Mucosa of gallbladder (tissue), 1 donor: Measurements from ENCODE around the gene ULK4. TPM values are rescaled to one million over a fixed set of nuclear protein-coding genes. Genes with fewer than 3 reads are reported as not detected.
"Not testable (repeated sequence)": the region's sequence is repeated elsewhere in the genome, so short reads cannot be mapped to it uniquely, and the experiment has no call there.

Experiments used
- DNase-seq: peaks from one replicate; pipeline ENCODE4 v3.0.0-alpha.2; 2020; ENCODE audit warnings: low spot score
- total RNA-seq: library from RNA; stranded (reverse); gene quantifications from one replicate; pipeline ENCODE4 v1.2.1, GENCODE V29; 2021
- donor health status: DM: no; HTN: no; CAD: no.

The ULK4 gene
- total RNA-seq, 1 donor from 2014 or later: 9.8 TPM

DNA sequence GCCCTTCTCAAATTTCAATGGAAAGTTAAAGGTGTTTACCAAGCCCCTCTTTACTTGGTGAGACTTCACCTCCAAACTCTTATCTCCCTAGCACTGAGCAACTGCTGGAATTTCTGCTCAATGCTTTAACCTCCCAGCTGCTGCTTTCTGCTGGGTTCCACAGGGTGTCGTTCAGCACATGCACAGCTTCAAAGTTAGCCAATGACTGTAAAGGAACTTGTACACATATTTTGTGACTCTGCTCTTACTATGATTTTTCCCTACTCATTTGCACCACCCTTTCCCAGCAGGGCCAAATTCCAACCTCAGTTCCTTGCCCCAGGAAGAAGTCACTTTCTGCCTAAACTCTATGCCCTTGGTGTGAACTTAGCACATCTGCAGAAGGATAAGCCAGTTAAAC is 89.7 kb downstream of the ULK4 start:
- DNase-seq: no peak

DNA sequence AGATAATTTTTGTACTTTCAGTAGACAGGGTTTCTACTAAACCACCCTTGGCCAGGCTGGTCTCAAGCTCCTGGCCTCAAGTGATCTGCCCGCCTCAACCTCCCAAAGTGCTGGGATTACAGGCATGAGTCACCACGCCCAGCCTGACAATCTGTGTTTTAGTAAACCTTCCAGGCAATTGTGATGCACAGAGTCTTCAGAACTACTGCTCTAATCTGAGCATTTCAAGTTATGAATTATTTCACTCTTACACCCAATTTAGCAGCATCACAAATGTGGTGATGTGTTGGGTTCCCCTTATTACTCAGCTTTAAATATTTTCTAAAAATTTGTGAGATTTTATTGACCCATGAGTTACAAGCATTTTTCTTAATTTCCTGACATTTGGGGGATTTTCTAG is 94.4 kb downstream of the ULK4 start:
- DNase-seq: no peak

DNA sequence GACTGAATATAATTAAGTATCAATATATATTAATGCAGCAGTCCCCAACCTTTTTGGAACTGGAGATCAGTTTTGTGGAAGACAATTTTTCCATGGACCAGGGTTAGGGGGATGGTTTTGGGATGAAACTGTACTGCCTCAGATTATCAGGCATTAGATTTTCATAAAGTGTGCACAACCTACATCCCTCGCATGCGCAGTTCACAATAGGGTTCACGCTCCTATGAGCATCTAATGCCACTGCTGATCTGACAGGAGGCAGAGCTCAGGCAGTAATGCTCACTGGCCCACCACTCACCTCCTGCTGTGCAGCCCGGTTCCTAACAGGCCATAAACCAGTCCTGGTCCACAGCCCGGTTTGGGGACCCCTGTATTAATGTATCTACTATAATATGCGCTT is 95.6 kb downstream of the ULK4 start:
- no peak for DNase-seq

DNA sequence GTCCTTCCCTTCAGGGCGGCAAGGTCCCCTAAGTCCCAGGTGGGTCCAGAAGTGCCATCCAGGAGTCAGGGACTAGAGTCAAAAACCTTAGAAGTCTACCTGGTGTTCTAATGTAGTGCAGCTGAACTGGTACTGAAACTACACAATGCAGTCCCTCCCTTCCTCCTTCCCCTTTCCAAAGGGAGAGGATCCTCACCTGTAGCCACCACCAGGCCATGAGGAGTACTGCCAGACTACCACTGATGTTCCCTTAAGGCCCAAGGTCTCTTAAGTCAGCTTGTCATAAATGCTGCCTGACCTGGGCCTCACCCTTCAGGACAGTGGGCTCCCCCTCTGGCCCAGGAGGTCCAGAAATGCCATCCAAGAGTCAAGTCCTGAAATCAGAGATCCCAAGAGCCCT is 98.9 kb downstream of the ULK4 start:
- no peak for DNase-seq

DNA sequence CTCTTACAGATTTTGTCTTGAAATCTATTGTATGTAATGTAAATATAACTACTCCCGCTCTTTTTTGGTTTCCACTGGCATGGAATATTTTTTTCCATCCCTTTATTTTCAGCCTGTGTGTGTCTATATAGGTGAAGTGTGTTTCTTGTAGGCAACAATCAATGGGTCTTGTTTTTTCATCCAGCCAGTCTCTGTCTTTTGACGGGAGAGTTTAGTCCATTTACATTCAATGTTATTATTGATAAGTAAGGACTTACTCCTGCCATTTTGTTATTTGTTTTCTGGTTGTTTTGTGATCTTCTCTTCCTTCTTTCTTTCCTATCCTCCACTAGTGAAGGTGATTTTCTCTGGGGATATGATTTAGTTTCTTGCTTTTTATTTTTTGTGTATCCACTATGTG is 101.4 kb downstream of the ULK4 start:
- DNase-seq: not testable (repeated sequence)

DNA sequence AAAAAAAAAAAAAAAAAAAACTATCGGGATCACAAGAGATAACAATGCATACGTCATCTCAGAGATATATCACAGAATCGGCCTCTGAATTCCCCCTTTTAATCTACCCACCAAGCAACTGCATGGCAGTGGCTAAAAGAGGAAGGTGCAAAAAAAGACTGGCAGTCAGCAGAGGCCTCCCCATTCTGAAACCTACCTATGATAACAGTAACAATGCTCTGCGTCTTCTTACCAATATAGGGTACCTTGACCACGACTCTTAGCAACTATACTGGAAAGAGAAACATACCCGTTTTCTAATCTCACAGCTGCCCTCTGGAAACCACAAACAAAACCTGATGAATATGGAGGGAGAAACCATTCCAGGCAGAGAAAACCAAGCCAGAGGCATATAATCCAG is 106.9 kb downstream of the ULK4 start:
- DNase-seq: no peak

DNA sequence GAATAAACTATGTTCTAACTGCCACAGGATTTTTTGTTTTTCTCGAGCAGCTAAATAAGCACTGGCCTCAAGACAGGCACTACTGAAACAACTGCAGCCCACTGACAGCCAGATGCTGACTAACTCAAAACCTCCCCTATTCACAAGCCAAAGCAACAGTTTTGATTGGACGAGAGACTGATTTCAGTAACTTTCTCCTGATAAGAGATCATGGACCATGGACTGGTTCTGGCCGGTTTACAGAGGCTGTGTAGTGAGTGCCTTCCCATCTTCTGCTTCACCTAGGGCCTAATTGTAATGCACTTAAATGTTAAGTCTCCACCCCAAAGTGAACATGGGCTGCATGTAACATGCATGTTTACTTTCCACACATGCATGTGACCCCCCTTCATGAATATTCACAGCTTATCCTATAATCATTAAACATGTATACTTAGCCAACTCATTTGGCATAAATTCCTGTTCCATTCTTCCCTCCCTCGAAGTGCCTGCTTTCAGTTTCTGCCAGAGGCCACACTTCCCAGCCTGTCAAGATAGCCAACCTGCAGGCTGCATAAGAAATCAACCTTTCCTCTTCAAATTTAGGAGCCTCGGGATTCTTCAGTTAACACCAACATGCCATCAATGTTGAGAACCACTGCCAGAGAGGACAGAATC is 108.2 kb downstream of the ULK4 start:
- no peak for DNase-seq

DNA sequence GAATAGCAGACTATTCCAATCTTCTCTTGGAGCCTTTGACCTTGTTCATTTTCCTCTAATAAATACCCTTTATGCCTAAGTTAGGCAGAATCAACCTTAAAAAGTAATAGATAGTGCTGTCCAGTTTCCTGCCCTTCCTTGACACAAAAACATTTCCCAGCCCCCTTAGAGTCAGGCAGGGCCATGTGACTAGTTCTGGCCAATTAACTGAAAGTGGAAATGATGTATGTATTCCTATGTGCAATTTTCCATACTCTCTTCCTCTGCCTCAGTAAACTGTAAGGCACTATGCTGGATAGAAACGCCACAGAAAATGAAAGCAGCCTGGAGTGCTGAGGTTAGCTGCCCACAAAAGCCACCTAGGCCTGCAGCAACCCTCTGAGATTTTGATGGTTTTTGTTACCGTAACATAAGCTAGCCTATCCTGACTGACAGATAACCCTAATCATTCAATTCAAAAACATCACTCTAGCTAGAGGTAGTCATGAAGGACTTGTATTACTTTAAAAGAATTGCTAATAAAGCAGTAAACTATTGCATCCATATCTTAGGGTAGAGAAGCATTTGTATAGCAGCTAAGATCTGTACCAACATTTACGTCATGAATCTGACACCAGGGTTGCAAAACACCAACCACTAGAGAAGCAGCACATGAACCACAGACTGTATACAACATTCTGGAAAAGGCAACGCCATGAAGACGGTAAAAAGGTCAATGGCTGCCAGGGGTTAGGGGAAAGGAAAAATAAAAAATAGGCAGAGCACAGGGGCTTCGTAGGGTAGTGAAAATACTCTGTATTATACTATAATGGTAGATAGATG is 112.9 kb downstream of the ULK4 start:
- DNase-seq: no peak

DNA sequence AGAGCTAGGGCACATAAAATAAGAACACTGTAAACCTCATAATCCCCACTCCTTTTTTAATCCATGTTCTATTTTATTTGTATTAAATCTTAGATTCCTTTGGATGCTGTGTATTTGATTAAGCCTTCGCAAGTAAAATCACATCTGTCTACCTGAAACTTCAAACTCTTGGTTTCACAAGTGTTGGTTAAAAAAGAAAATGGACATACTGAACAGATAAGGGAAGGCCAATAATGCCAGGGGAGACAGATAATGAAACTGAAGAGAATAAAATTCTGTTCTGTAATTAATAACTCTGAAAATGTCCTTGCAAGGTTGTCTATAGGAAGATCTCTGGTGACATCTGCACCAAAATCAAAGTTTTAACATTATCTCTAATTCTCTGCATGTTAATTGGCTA is 114.2 kb downstream of the ULK4 start:
- DNase-seq: no peak

DNA sequence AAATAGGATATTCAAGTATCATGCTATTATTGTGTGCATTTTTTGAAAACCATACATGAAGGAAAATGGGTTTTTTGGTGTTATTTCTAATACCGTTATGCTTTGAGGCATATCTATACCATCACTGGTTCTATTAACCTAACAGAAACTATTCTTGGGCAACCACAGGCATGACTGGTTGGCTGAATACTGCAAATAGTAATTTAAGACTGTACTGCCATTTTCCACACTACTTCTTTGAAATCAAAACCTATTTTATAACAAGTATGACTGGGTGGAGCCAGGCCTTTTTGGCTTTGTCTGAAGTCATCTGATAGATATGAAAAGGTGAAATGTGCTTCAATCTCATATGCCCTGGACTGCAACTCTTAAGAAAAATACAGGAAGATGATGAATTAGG is 115.1 kb downstream of the ULK4 start:
- no peak for DNase-seq

DNA sequence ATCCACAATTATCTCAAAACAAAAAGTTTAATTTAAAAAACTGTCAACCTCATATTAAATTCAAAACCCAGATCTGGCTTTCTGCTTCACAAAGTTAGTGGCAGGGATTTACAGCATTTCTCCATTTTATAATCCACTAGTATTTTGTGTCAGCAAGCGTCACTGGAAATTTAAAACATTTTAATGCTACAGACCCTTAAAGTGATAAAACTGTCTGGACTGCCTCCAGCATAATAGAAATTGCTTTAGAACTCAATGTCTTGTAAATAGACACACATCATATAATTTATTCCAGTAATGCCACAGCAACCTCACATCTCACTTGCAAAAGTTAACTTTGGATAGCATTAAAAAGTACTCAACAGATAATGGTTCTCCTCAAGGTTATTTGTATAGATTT is 116.1 kb downstream of the ULK4 start:
- no peak for DNase-seq

DNA sequence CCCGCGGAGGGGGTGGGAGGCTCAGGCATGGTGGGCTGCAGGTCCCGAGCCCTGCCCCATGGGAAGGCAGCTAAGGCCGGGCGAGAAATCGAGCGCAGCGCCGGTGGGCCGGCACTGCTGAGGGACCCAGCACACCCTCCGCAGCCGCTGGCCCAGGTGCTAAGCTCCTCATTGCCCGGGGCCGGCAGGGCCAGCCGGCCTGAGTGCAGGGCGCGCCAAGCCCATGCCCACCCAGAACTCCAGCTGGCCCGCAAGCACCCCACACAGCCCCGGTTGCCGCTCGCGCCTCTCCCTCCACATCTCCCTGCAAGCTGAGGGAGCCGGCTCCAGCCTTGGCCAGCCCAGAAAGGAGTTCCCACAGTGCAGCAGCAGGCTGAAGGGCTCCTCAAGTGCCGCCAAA is 117.6 kb downstream of the ULK4 start:
- not testable (repeated sequence) for DNase-seq

DNA sequence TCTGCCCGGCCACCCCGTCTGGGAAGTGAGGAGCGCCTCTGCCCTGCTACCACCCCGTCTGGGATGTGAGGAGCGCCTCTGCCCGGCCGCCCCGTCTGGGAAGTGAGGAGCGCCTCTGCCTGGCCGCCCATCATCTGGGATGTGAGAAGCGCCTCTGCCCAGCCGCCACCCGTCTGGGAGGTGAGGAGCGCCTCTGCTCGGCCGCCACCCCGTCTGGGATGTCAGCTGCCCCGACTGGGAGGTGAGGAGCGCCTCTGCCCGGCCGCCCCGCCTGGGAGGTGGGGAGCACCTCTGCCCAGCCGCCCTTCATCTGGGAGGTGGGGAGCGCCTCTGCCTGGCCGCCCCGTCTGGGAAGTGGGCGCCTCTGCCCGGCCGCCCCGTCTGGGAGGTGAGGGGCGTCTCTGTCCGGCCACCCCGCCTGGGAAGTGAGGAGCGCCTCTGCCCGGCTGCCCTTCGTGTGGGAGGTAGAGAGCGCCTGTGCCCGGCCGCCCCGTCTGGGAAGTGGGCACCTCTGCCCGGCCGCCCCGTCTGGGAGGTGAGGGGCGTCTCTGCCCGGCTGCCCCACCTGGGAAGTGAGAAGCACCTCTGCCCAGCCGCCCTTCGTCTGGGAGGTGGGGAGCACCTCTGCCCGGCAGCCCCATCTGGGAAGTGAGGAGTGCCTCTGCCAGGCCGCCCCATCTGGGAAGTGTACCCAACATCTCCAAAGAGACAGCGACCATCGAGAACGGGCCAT is 120.8 kb downstream of the ULK4 start:
- not testable (repeated sequence) for DNase-seq

DNA sequence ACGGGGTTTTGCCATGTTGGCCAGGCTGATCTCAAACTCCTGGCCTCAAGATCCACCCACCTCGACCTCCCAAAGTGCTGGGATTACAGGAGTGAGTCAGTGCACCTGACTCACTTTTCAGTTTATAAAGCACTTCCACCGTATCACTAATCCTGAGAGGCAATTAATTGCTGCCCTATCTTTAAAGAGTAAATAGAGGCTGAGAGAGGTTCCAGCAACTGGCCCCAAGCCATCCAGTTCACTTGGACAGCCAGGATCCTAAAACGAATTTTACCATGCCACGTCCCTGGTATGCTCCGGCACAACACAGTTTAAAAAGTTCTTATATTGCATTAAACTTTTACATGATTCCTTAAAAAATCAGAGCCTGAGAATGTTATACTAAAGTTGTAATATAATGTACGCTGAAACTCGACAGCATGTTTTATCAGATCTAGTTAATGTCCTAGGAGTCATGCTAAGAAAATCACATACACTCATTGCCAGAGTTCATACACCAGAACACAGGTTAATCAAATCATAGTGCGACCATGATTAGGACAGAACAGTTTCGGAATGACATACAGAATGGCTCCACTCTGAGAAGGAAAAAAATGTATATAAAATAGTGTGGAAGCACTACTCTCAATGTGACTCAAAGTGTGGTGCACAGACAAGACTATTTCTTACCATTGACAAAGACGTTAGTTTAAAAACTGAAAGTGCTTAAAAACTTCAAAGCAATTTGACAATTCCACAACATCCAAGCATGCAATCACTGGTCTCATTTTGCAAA is 125.4 kb downstream of the ULK4 start:
- no peak for DNase-seq

DNA sequence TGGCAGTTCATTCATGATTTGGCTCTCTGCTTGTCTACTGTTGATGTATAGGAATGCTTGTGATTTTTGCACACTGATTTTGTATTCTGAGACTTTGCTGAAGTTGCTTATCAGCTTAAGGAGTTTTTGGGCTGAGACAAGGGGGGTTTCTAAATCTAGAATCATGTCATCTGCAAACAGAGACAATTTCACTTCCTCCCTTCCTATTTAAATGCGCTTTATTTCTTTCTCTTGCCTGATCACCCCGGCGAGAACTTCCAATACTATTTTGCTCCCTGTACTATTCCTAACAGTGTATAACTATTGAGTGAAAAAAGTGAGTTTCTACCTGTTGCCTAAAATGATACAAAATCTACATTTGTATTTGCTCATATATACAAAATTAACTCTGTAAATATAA is 128.3 kb downstream of the ULK4 start:
- no peak for DNase-seq

DNA sequence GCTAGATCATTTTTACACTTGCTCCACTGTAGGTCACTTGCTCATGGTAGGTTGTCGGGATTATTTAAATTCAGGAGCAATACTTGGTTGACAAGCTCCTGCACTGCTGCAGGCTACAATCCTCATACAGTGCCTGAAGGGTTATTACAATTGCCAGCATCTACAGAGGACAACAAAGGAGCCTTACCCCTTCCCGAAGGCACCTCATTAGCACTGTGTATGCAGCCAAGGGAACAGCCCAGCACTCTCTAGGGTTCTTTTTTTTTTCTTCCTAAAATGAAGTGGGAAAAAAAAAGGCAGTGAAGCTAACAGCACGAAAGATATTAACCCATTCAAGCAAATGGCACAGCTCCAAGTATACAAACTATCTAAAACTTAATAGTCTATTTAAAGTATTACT is 142.7 kb downstream of the ULK4 start:
- DNase-seq: no peak

DNA sequence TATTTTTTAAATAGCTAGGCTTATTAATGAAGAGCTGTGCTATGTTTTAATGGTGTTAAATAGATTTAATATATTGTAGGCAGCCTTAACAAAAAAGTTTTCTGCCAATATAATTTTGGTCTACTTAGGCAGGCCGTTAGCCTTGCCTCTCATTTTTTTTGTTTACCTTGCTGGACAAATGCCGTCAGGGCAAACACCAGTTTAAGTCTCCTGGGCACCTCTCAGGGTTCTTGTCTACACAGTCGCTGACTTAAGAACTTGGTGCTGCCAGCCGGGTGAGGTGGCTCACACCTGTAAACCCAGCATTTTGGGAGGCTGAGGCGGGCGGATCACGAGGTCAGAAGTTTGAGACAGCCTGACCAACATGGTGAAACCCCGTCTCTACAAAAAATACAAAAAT is 153.3 kb downstream of the ULK4 start:
- DNase-seq: no peak

DNA sequence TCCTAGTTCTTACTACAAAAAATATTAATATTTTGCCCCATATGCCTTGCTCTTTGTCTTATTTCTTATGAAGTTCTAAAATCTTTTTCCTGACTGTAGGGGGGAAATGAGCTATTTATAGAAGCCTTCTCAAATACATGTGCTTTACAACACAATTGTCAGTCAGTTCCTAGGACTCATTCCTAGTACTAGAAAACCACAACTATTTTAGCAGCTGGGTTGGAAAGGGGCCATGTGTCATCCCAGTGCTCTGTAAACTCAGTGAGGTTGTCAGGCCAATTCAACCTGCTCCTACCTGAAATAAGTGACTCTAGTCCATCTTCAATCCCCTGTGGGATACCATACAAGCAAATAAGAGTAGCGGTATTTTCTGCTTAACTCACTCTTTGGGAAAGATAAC is 153.8 kb downstream of the ULK4 start:
- DNase-seq: no peak

DNA sequence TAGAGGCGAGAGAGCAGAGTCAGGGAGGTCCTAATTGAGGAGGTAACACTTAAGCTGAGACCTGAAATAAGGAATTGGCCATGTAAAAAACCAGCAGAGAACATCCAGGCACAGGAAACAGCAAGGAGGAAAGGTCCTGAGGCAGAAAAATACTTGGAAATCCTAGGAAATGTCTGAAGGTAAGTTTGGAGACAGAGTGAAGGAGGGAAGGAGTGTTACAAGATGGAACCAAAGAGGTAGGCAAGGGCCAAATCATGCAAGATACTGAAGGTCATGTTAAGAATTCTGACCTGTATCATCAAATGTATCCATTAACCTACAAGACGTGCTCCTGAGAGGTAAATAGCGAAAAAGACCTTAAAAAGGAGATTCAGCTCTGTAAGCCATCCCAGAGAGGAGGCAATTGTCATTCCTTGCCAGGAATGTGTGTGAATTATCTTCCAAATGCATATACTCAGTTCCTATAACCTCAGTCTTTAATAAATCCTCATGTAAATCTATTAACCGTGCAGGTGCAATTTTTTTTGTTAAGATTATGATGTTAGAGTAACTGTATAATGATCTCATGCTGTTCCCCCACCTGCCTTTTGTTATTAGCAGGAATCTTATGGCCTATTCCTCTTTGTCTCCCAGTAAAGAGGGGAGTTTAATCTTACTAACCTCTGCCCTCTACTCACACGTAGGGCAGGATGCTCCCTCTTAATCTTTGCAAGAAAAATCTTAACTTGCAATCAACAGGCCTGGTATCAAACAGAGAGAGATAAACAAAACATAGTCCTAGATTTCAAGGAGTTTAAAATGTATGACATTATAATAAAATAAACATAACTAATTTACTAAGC is 166.9 kb downstream of the ULK4 start:
- DNase-seq: no peak

DNA sequence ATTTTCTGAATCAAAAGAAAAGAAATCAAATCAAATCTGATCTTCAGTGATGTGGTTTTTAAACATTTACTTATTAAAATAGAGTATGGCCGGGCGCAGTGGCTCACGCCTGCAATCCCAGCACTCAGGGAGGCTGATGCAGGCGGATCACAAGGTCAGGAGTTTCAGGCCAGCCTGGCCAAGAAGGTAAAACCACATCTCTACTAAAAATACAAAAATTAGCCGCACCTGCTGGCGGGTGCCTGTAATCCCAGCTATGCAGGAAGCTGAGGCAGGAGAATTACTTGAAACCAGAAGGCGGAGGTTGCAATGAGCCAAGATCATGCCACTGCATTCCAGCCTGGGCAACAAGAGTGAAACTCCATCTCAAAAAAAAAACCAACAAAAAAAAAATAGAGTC is 169.1 kb downstream of the ULK4 start:
- DNase-seq: no peak

DNA sequence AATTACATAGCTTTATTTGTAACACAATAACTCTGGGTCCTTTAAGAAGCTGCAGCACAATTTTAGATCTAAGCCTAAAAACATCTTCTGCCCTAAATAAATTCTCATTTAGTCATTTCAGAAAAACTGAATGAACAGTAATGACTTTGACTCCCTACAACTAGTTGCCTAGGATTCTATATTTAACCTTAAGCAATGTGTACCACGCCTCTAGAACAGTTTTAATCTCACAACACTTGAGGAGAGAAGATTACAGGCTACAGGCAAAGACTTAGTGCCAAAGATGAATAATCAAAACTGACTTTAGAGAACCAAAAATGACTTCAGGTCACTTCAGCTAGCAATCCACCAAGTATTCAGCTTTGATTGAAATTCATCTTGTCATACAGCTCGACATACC is 192.8 kb downstream of the ULK4 start:
- DNase-seq: no peak
